GM12878 (cell line): Measurements from ENCODE around the gene MYO1D. TPM values are rescaled to one million over a fixed set of nuclear protein-coding genes. Genes with fewer than 3 reads are reported as not detected.

ENCODE experiments used
- BACH1 ChIP-seq: fragments of 450-650 bp; IDR thresholded peaks from 2 replicates; pipeline ENCODE4 v1.6.1; 2017; ENCODE audit warnings: mild to moderate bottlenecking, borderline replicate concordance
- CREM ChIP-seq: IDR thresholded peaks from 2 replicates; pipeline ENCODE4 v1.6.1; 2014; ENCODE audit warnings: antibody characterized with exemption, low read depth
- CUX1 ChIP-seq: IDR thresholded peaks from 2 replicates; pipeline ENCODE4 v1.6.1; 2012; ENCODE audit warnings: improper control_type of control experiment, low read depth, low read length; ENCODE audit not compliant: insufficient replicate concordance
- ELK1 ChIP-seq: IDR thresholded peaks from 2 replicates; pipeline ENCODE4 v1.6.1; 2012; ENCODE audit warnings: low read depth, low read length, improper control_type of control experiment
- MXI1 ChIP-seq: fragments of 150-350 bp; IDR thresholded peaks from 2 replicates; pipeline ENCODE4 v1.6.1; 2011; ENCODE audit warnings: low read depth, mild to moderate bottlenecking, inconsistent platforms, low read length, improper control_type of control experiment
- NBN ChIP-seq: fragments of 450-650 bp; IDR thresholded peaks from 2 replicates; pipeline ENCODE4 v1.6.1; 2016
- NR2C2 ChIP-seq: IDR thresholded peaks from 2 replicates; pipeline ENCODE4 v1.6.1; 2011; ENCODE audit warnings: borderline replicate concordance, low read depth; ENCODE audit not compliant: control insufficient read depth, insufficient read length
- SP1 ChIP-seq: IDR thresholded peaks from one replicate; pipeline ENCODE4 v1.6.1; 2011; ENCODE audit warnings: low read depth, low read length
- TARDBP ChIP-seq: IDR thresholded peaks from 2 replicates; pipeline ENCODE4 v1.6.1; 2016; ENCODE audit warnings: borderline replicate concordance
- TCF3 ChIP-seq: IDR thresholded peaks from 2 replicates; pipeline ENCODE4 v1.6.1; 2012; ENCODE audit warnings: low read depth, mild to moderate bottlenecking, low read length, borderline replicate concordance; ENCODE audit not compliant: insufficient read depth
- polyA plus RNA-seq, 11 experiments: library from polyadenylated mRNA; depleted of rRNA in 4 of 11; unstranded in 6 of 11; stranded (reverse) in 5 of 11; fragments of >200 nt; fragmentation: Nextera tagmentation in 4 of 11; fragmentation: Illumina TruSeq in 1 of 11; extraction: Ambion mirVana in 4 of 11; extraction: Trizol in 1 of 11; gene quantifications; 1 replicate in 1 of 11; 2 replicates in 10 of 11; pipeline versions ENCODE4 v1.2.1 to v1.2.3, GENCODE V29; 2011 to 2016; ENCODE audit warnings: inconsistent platforms in 2 of 11, missing spikeins in 2 of 11, low read depth in 1 of 11
- total RNA-seq, 4 experiments: library from RNA; depleted of rRNA in 3 of 4; stranded (reverse); fragments of >200 nt in 3 of 4; fragmentation: Illumina TruSeq in 1 of 4; extraction: Trizol in 1 of 4; gene quantifications; 2 replicates each; pipeline versions ENCODE4 v1.2.1 to v1.2.3, GENCODE V29; 2013 to 2021

MYO1D gene
- total and polyA plus RNA-seq, 10 of the 15 experiments (the other 5 are each of a cell fraction or from before 2014, with no cell fraction given), result 1.8 to 37.7 (median 25.4) TPM

- no peak for TF ChIP-seq CUX1
- no peak for TF ChIP-seq BACH1
- TF ChIP-seq ELK1, result no peak
- no peak for TF ChIP-seq NBN
- TF ChIP-seq NR2C2, result no peak
- no peak for TF ChIP-seq CREM
- TF ChIP-seq MXI1, result no peak
- TF ChIP-seq TARDBP, result no peak
- TF ChIP-seq SP1, result no peak
- TF ChIP-seq TCF3, result no peak
- TF ChIP-seq, all 136 proteins: peak for 0
These were observed 311.5 kb downstream of the MYO1D start (continued) for GRCh38 chr17:32565401-32565800.
